ENCODE results near the gene SMG7. TPM values are rescaled to one million over a fixed set of nuclear protein-coding genes. Genes with fewer than 3 reads are reported as not detected.

The SMG7 gene
- total and polyA plus RNA-seq, 2 of the 4 experiments (the other 2 are of a cell fraction): 18.1 to 22.6 TPM

DNA sequence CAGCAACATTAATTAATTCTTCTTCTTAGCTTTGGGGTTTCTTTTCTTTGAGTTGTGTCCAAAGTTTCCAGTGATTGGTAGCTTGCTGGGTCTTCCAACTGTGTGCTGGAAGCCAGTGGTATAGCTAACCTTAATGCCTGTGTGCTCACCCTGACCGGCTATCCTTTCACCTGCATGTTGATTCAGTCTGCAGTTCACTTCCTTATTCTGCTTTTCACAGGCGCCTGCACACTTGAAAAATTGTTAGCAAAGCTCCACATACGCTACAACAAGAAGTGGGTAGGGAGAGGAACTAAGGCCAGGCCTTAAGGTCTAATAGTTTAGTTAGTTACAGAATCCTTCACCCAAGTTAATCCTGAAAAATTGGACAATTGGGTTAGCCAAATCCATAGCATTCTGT is 82.3 kb downstream of the SMG7 start:
- no peak overlapping the region for H3K4me2 ChIP-seq (ENCODE audit: low read depth, low read length)
- H3K56ac ChIP-seq (ENCODE audit: extremely low read depth, insufficient read depth, low read length): no peak overlapping the region
- no peak overlapping the region for H2BK20ac ChIP-seq (ENCODE audit: low read depth, low read length)
- no peak overlapping the region for H2BK15ac ChIP-seq (ENCODE audit: low read depth, low read length)
- H2AFZ ChIP-seq (replicated peaks; ENCODE audit: low read length, poor library complexity): no peak overlapping the region
- no peak overlapping the region for H3K4me3 ChIP-seq (ENCODE audit: insufficient read depth, low read depth, low read length)
- H3K36me3 ChIP-seq (ENCODE audit: control insufficient read depth, insufficient read depth, low read length): peaks cover 20% of the 10 kb centered on the region
- TF ChIP-seq, protein P1, sequence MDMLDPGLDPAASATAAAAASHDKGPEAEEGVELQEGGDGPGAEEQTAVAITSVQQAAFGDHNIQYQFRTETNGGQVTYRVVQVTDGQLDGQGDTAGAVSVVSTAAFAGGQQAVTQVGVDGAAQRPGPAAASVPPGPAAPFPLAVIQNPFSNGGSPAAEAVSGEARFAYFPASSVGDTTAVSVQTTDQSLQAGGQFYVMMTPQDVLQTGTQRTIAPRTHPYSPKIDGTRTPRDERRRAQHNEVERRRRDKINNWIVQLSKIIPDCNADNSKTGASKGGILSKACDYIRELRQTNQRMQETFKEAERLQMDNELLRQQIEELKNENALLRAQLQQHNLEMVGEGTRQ (IDR thresholded peaks at IDR 0.05; ENCODE audit: low read depth, low read length): no peak
- no peak overlapping the region for H2BK5ac ChIP-seq (ENCODE audit: low read depth, low read length, poor library complexity, severe bottlenecking)
- H3K9ac ChIP-seq (ENCODE audit: low read depth, low read length): no peak overlapping the region
- H2AK9ac ChIP-seq (replicated peaks; ENCODE audit: low read depth, low read length, poor library complexity): no peak overlapping the region
- H4K8ac ChIP-seq (ENCODE audit: low read depth in 2 of 2, low read length in 2 of 2): no peak overlapping the region
- H3K9me3 ChIP-seq (ENCODE audit: control insufficient read depth, insufficient read depth, low read length): no peaks in the 10 kb centered on the region
- H3K23ac ChIP-seq (ENCODE audit: low read depth, low read length): no peak overlapping the region
- no peaks in the 10 kb centered on the region for H3K27me3 ChIP-seq (ENCODE audit: control insufficient read depth, insufficient read depth, low read length)
- H4K20me1 ChIP-seq (ENCODE audit: insufficient read depth, low read length): no peaks in the 10 kb centered on the region
- POLR2A ChIA-PET (ENCODE audit: unreplicated experiment): no interaction called here
- intact Hi-C loops (cut with micrococcal nuclease): loop anchor here (5.0 kb wide), 1 partner anchor 37 kb away; no protein-coding TSS in a partner anchor
- ATAC-seq (ENCODE audit: low read depth) (no peak), DNase-seq (no peak)
- H3K4me1 ChIP-seq (ENCODE audit: control insufficient read depth, insufficient read depth, low read length): peaks cover 3% of the 10 kb centered on the region
- H4K5ac ChIP-seq (ENCODE audit: low read depth, low read length): no peak overlapping the region
- CTCF ChIA-PET: interaction anchor here (0.9 kb wide), 1 partner anchor 55 kb away, joined by 3 read pairs; no protein-coding TSS in a partner anchor
- no peak overlapping the region for H3K18ac ChIP-seq (ENCODE audit: low read depth, low read length)
- H3K9me1 ChIP-seq (ENCODE audit: insufficient read depth, low read length): no peaks in the 10 kb centered on the region; the same call in 1 of the 2 replicates
- no peak overlapping the region for H3K27ac ChIP-seq (ENCODE audit: insufficient read depth, low read length)
- no peaks in the 10 kb centered on the region; a peak in 1 of 4 replicates for H3K79me1 ChIP-seq (ENCODE audit: low read depth in 1 of 2, low read length in 2 of 2)
- BruUV-seq (replicated peaks): no TSS peak
- dilution Hi-C loops (cut with HindIII; ENCODE audit: low sequenced_read_pairs, unreplicated experiment): no loop called here
- in situ Hi-C loops (cut with MboI; ENCODE audit: low sequenced_read_pairs): no loop called here
- H4K91ac ChIP-seq (ENCODE audit: insufficient read depth, low read depth, low read length): no peak overlapping the region
- H2AK5ac ChIP-seq (ENCODE audit: low read depth, low read length): no peak overlapping the region
- no CpG with 5 or more reads among the region's 3 CpGs for WGBS, 2 experiments (ENCODE audit: extremely low coverage in 2 of 2, insufficient read length in 1 of 2)
- H2BK120ac ChIP-seq (ENCODE audit: low read depth, low read length): no peak overlapping the region
- no peak overlapping the region for H3K14ac ChIP-seq (replicated peaks; ENCODE audit: low read depth, low read length)
- no peak overlapping the region for H3K4ac ChIP-seq (ENCODE audit: low read depth, low read length)

Measured in IMR-90 (cell line).